ENCODE data around the gene PER3. TPM values are rescaled to one million over a fixed set of nuclear protein-coding genes. Genes with fewer than 3 reads are reported as not detected.

Gene PER3
- total RNA-seq, 1 experiment from 2014 or later: 5.8 TPM

- Histone ChIP-seq H3K79me2 (ENCODE audit: insufficient read depth, low read length) (no peaks in the 10 kb centered on the region), H3K9me2 (ENCODE audit: insufficient read depth) (no peaks in the 10 kb centered on the region), H3K27me3 (ENCODE audit: insufficient read depth, low read length) (no peaks in the 10 kb centered on the region), H3K4me3 (replicated peaks in 1 of 2; ENCODE audit: low read depth in 1 of 2, low read length in 2 of 2) (no peak overlapping the region), H2AFZ (ENCODE audit: low read depth, low read length, poor library complexity, severe bottlenecking) (no peak overlapping the region), H4K20me1 (ENCODE audit: insufficient read depth) (no peaks in the 10 kb centered on the region), H3K9ac (ENCODE audit: low read length) (no peak overlapping the region), H3K9me3 (ENCODE audit: control insufficient read depth in 1 of 2, insufficient read depth in 1 of 2, low read depth in 1 of 2, low read length in 2 of 2) (no peaks in the 10 kb centered on the region), H3K4me2 (ENCODE audit: low read length) (no peak overlapping the region), H3K27ac (ENCODE audit: low read depth, low read length) (no peak overlapping the region), H3K4me1 (ENCODE audit: control insufficient read depth in 1 of 2, insufficient read depth in 2 of 2, low read length in 2 of 2) (no peaks in the 10 kb centered on the region), H3K36me3 (ENCODE audit: control insufficient read depth in 1 of 2, insufficient read depth in 2 of 2, low read length in 2 of 2) (peaks cover 10 to 18% of the 10 kb centered on the region in 2 experiments)
- ChIA-PET POLR2A (no interaction called here), RAD21 (ENCODE audit: low non-redundant PET in 1 of 2, low total read pairs in 2 of 2, uncharacterized antibody in 2 of 2, unreplicated experiment in 2 of 2) (no interaction called here), CTCF (no interaction called here)
- DNase-seq (ENCODE audit: low read depth, low spot score) (no peak), ATAC-seq (no peak)
- intact Hi-C loops (cut with micrococcal nuclease): no loop called here
- no TSS peak for BruUV-seq (replicated peaks)
- no peak for TF ChIP-seq CBX3 (IDR thresholded peaks at IDR 0.05; ENCODE audit: low read depth)
- no peak for TF ChIP-seq MAX (IDR thresholded peaks at IDR 0.05)
- TF ChIP-seq YY1 (IDR thresholded peaks at IDR 0.05; ENCODE audit: extremely low read depth, insufficient replicate concordance, low read depth, low read length): no peak
- TF ChIP-seq SP1 (IDR thresholded peaks at IDR 0.05; ENCODE audit: low read depth): no peak
- TF ChIP-seq ATF3 (IDR thresholded peaks at IDR 0.05): no peak
- no peak for TF ChIP-seq JUND (IDR thresholded peaks at IDR 0.05)
- TF ChIP-seq RAD21 (IDR thresholded peaks at IDR 0.05; ENCODE audit: low read depth): no peak
- no peak for TF ChIP-seq SRF (IDR thresholded peaks at IDR 0.05; ENCODE audit: low read depth)
- no peak for TF ChIP-seq FOSL1 (IDR thresholded peaks at IDR 0.05; ENCODE audit: low read depth)
- TF ChIP-seq SIN3A (IDR thresholded peaks at IDR 0.05; ENCODE audit: low read depth): no peak
- no peak for TF ChIP-seq REST (IDR thresholded peaks at IDR 0.05; ENCODE audit: low read depth)
- TF ChIP-seq ZNF274 (IDR thresholded peaks at IDR 0.05; ENCODE audit: low read depth, low read length): no peak
- TF ChIP-seq ZFX (IDR thresholded peaks at IDR 0.05): no peak
- TF ChIP-seq EGR1 (IDR thresholded peaks at IDR 0.05; ENCODE audit: low read depth): no peak
- TF ChIP-seq POLR2AphosphoS5 (IDR thresholded peaks at IDR 0.05; ENCODE audit: low read depth, low read length): no peak
- no peak for TF ChIP-seq ZBTB33 (IDR thresholded peaks at IDR 0.05; ENCODE audit: extremely low read depth, insufficient replicate concordance, low read length)
- no peak for TF ChIP-seq ELF1 (IDR thresholded peaks at IDR 0.05; ENCODE audit: borderline replicate concordance, low read depth)
- no peak for TF ChIP-seq EZH2phosphoT487 (IDR thresholded peaks at IDR 0.05; ENCODE audit: borderline replicate concordance)
Observed at GRCh38 chr1:7745783-7746182, 38.3 kb upstream of the PER3 start.

All from HCT116 (cell line).